LHCN-M2 (cell line): ENCODE results near the gene ANP32D. TPM values are rescaled to one million over a fixed set of nuclear protein-coding genes. Genes with fewer than 3 reads are reported as not detected.
"Not testable (repeated sequence)": the region's sequence is repeated elsewhere in the genome, so short reads cannot be mapped to it uniquely, and the experiment has no call there.

Experiments used
- DNase-seq: peaks from one replicate; pipeline ENCODE4 v3.0.0-alpha.2; 2012; ENCODE audit warnings: low read depth
- polyA plus RNA-seq: library from polyadenylated mRNA; unstranded; fragments of >200 nt; gene quantifications from one replicate; pipeline ENCODE4 v1.2.1, GENCODE V29; 2012; ENCODE audit warnings: missing spikeins
- total RNA-seq: library from RNA; depleted of rRNA; stranded (reverse); fragments of >200 nt; gene quantifications from 2 replicates; pipeline ENCODE4 v1.2.3, GENCODE V29; 2014; rRNA removed

ANP32D gene
- total RNA-seq, result not detected in 2 replicates
- polyA plus RNA-seq, result not detected

DNA sequence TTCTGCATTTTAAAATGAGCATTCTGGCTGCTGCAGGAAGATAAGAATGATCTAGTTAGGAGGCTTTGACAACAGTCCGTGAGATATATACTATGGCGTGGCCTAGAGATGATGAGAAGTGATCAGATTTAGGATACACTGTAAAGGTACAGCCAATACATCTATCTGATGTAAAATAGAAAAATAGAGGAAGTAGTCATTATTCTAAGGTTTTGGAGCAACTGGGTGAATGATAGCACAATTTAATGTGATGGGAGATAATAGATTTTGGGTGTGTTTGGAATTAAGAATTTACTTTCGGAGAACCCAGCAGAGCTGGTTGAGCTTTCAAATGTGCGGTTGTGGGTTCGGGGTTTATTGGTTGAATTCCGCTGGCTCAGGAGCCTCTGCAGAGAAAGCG is at the start of gene ANP32D:
Gene ANP32D (plus strand): TSS at position 301 of the 400 bp plus-strand sequence. CDS start 106 bp downstream, outside the sequence.
- no peak for DNase-seq

DNA sequence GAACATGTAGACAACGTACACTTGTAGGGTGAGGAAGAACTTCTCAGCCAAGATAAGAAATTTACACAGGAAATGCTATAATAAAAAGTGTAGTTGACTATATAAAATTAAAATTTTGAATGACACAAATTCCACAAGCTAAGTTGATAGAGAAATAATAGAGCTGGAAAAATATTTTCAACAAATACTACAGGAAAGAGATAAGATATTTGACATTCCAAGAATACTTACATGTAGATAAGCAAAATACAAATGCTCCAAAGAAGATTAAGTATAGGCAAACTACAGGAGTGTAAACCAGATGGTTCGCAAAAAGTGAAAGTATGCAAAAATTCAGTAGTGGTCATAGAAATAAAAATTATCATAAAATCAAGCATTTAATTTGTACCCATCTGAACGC is 49.2 kb upstream of the ANP32D start:
- no peak for DNase-seq

DNA sequence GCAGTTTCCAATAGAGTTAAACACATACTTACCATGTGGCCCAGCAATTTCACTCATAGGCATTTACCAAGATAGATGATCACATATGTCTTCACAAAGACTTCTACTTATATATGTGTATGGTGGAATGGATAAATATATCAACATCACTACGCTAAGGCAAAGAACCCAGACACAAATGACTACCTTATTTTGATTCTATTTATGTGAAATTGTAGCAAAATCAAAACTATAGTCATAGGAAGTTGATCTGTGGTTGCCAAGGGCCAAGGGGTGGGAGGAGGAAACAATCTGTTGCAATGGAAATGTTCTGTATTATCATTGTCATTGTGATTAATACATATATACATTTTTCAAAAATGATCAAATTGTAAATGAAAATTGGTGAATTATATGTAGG is 47.7 kb upstream of the ANP32D start:
- no peak for DNase-seq

DNA sequence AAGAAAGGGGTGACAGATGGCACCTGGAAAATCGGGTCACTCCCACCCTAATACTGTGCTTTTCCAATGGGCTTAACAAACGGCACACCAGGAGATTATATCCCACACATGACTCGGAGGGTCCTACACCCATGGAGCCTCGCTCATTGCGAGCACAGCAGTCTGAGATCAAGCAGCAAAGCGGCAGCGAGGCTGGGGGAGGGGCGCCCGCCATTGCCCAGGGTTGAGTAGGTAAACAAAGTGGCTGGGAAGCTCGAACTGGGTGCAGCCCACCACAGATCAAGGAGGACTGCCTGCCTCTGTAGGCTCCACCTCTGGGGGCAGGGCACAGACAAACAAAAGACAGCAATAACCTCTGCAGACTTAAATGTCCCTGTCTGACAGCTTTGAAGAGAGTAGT is 38.3 kb upstream of the ANP32D start:
- DNase-seq, result not testable (repeated sequence)

DNA sequence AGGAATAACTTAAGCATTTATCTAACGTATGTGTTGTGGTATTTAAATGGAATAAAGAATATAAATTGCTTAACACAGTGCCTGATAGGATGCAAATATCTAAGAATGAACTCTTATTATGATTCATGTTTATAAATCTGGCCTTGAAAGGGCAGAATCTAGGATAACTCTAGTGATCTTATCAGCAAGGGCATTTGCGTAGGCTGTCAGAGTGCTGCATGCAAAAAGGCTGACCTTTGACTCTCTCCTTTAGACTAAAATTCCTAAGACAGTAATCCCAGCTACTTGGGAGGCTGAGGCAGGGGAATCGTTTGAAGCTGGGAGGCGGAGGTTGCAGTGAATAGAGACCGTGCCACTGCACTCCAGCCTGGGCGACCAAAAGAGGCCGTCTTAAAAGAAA is 31.3 kb upstream of the ANP32D start:
- no peak for DNase-seq

DNA sequence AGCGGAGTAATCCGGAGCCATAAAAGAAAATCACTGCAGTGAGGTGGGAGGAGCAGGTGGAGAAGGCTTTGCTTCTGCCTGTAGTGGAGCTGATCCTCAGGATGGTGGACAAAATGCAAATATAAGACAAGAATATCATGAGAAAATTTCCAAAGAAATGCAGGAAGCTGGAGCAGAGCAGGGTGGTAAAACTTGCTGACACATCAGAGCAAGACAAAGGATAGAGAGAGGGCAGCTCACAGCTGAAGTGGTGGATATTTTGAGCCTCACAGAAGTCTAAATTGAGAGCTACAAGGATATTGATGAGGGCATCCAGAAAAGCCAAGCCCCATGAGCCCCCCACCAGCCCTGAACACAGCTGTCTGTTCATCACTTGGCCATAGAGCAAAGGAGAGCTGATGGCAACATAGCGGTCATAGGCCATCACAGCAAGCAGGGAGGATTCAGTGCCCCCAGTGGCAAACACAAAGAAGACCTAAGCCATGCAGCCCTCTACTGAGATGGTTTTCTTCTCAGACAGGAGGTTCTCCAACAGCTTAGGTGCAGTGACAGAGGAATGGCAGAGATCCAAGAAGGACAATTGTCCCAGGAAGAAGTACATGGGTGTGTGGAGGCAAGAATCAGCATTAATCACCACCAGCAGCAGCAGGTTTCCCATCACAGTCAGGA is 30.0 kb upstream of the ANP32D start:
- DNase-seq, result no peak

DNA sequence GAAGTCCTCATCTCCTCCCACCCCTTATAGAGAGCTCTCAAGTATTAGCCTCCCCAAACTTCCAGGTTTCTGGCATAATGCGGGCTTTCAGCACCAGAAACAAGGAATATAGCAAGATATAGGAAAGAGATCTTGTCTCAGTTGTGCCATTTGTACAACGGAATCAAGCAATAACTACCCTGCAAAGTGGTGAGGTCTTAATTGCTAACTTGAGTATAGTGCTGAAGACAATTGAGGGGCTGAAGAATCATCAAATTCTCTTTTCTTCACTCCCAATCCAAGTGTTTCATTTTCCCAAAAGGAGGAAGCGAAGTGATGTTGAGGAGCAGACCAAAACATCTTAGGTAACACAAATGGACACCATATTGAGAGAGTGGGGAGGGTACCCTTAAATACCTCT is 26.8 kb upstream of the ANP32D start:
- no peak for DNase-seq

DNA sequence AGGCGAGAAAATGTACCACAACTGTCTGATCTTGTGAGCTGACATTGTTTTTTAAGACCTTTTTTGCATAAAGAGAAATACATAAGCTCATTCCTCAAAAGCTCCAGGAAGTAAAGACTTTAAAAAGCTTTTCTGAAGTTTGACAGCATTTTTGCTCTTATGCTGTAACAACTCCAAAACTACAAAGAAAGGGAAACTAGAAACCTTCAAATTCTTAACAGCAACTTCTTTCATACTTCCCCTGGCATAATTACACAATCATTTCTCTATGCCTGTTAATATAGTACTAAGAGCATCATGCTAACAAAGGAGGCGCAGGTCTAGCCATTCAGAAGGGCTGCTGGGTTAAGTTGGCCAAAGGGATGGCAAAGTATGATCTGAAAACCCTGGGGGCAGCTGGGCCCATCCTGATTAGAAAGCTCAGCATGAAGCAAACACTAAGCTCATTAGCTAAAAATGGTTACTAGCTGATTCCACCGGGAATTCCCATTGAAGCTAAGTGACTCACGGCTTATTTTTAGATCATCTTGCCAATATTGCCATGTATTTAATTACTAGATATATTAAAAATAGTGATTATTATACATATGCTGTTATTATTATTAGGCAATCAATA is 26.1 kb upstream of the ANP32D start:
- DNase-seq, result peak; percentile 6

DNA sequence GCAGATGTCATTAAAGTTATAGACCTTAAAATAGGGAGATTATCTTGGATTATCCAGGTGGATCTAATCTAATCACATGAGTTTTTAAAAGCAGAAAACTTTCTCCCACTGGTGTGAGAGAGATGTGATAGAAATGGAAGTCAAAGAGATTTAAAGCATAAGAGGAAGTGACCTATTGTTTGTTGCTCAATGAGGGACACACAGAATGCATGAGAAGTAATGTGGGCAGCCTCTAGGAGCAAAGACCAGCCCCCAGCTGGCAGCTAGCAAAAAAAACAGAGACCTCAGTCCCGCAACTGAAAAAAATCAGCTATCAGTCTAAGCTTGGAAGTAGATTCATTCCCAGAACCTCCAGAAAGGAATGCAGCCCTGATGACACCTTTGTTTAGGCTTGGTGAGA is 24.6 kb upstream of the ANP32D start:
- DNase-seq, result no peak

DNA sequence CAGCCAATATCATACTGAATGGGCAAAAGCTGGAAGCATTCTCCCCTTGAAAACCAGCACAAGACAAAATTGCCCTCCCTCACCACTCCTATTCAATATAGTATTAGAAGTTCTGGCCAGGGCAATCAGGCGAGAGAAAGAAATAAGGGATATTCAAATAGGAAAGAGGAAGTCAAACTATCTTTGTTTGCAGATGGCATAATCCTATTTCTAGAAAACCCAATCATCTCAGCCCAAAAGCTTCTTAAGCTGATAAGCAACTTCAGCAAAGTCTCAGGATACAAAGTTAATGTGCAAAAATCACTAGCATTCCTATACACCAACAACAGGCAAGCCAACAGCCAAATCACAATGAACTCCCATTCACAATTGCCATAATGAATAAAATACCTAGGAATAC is 21.0 kb upstream of the ANP32D start:
- no peak for DNase-seq

DNA sequence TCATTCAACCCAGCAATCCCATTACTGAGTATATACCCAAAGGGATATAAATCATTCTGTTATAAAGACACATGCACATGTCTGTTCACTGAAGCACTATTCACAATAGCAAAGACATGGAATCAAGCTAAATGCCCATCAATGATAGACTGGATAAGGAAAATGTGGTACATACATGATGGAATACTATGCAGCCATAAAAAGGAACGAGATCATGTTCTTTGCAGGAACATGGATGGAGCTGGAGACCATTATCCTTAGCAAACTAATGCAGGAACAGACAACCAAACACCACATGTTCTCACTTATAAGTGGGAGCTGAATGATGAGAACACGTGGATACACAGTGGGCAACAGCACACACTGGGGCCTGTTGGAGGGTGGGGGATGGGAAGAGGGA is 19.4 kb upstream of the ANP32D start:
- DNase-seq, result not testable (repeated sequence)

DNA sequence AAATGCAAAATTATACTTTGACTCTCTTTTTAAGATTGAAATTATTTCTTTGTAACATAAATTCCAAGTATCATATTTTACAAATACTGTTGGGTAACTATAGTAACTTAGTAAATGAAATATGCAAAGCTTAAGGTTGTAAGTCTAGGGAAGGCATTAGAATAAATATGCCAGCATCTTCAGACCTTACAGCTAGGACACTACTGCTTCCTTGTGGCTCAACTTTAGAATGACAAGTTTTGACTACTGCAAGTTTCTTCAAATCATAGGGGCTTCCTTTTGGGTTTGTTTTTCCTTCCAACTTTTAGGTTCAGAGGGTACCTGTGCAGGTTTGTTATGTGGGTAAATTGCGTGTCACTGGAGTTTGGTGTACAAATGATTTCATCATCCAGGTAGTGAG is 17.7 kb upstream of the ANP32D start:
- no peak for DNase-seq

DNA sequence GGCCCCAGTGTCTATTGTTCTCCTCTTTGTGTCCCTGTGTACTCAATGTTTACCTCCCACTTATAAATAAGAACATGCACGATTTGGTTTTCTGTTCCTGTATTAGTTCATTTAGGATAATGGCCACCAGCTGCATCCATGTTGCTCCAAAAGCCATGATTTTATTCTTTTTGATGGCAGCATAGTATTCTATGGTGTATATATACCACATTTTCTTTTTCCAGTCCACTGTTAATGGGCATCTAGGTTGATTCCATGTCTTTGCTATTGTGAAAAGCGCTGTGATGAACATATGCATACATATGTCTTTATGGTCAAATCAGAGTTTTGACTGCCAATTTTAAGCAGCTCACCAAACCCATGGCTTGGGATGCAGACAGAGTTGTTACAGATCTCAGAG is 17.2 kb upstream of the ANP32D start:
- DNase-seq, result no peak

DNA sequence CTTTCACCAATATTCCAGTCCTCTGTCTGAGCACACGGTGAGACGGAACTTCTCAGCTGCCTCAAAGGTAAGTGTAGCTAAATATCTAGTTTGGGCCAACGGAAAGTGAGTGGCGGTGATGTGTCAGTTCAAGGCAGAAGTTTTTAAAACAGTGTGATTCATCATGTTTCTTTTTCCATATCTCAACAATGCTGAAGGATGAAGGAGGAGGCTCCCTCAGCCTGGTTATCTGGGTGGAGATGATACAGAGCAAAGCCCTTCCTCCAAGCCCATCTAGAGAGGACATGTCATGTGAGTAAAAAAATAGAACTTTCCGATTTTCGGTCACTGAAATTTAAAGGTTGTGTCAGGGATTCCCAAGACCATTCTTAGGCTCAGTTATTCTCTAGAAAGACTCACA is 13.1 kb upstream of the ANP32D start:
- DNase-seq, result no peak

DNA sequence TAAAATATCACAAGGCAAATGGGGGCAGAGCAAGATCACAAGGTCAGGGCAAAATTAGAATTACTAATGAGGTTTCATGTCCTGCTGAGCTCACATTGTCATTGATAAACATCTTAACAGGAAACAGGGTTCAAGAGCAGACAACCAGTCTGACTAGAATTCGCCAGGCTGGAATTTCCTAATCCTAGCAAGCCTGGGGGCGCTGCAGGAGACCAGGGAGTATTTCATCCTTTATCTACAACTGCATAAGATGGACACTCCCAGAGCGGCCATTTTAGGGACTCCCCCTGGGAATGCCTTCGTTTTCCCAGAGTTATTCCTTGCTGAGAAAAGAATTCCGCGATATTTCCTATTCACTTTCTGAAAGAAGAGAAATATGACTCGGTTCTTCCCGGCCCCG is 3.3 kb upstream of the ANP32D start:
- DNase-seq, result not testable (repeated sequence)

DNA sequence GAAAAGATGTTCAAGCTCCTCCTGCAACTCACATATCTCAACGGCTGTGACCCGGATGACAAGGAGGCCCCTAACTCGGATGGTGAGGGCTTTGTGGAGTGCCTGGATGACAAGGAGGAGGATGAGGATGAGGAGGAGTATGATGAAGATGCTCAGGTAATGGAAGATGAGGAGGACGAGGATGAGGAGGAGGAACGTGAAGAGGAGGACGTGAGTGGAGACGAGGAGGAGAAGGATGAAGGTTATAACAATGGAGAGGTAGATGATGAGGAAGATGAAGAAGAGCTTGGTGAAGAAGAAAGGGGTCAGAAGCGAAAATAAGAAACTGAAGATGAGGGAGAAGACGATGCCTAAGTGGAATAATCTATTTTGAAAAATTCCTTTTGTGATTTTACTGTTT is 702 bp downstream of the ANP32D start:
- no peak for DNase-seq

DNA sequence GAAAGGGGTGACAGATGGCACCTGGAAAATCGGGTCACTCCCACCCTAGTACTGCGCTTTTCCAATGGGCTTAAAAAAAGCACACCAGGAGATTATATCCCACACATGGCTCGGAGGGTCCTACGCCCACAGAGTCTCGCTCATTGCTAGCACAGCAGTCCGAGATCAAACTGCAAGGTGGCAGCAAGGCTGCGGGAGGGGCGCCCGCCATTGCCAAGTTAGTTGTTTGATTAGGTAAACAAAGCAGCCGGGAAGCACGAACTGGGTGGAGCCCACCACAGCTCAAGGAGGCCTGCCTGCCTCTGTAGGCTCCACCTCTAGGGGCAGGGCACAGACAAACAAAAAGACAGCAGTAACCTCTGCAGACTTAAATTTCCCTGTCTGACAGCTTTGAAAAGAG is 2.1 kb downstream of the ANP32D start:
- not testable (repeated sequence) for DNase-seq

DNA sequence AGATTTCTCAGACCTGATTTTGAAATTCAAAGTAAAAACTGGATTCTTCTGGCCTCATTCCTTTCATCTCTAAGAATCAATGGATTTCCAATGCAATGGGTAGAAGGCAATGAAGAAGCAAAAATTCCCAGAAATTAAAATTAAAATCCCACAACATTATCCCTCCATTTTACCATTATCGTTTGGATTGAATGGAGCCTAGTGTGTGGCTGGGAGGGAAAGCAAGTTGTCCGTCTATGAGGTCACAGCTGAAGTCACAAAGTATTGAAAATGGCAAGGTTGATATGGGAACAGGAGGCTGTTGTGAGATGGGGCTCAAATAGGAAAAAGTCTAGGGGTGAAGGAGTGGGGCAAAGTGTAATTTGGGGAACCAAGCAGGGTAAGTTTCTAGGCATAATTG is 9.8 kb downstream of the ANP32D start, which contains the start of gene C12orf54:
Gene C12orf54 (plus strand): TSS at position 301 of the 400 bp plus-strand sequence. CDS start 799 bp downstream, outside the sequence.
- DNase-seq, result no peak

DNA sequence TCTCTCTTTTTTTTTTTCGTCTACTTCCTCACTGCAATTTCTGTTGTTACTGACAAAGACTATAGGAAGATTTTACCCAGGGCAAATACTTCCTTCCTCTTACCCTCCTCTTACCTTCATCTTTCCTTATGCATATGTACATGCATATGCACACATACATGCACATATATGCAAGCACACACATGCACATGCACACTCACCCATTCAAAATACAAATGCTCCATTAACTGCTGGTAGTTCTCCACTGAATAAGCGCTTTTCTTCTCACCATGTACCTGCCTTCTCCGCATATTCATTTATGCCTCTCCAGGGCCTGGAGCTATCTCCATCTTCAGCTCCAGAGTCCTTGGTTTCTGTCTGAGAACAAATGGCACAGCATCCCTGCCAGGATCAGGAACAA is 10.6 kb downstream of the ANP32D start:
- DNase-seq, result no peak

DNA sequence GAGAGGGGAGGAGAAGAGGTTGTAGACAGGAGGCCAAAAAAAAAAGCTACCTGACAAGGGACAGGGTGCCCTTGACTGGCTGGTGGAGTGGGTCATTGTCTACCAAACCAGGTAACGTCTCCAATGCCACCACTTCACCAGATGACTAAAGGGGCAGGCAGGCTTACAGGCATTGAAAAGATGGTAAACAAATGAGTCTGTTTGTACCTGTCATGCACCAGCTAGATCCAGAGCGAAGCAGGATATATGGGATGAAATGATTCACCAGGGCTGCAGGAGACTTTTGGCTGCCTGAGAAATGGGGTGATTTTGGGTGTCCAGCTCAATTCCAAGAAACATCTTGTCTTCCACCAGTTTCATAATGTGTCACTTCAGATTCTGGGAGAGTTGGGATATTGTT is 13.9 kb downstream of the ANP32D start:
- DNase-seq, result no peak

DNA sequence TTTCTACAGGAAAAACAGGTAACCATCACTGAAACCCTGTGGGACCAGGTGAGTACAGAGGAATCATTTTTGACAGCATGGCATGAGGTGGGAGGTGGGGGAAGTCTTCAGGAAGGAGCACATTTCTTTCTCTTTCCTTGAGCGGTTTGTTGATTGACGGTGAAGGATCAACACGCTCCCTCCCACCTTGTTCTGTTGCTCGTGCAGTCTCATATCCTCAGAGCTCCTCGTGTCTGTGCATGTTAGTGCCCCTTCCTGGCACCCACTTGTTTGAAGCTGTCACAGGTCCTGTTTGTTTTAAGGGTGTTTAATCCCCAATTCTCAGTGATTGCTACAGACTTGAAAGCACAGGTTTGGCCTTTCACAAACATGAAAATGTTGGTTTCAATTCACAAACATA is 14.3 kb downstream of the ANP32D start:
- no peak for DNase-seq

DNA sequence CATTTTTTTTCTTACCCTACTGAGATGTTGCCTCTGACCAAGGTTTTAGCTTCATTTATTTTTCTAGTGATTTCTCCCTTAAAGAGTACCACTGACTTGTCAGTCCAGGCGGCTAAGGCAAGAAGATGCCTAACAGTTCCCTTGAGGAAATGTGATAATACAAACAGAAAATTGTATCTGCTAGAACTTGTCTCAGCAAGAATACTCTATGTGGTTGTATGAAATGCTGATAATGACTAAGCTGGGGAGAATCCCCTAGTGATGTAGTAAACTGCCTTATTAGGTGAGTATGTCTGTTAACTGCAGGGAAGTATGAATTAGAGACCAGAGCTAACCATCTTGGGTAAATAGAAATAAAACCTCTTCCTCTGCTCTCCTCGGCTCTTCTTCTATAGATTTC is 16.7 kb downstream of the ANP32D start:
- peak; percentile 12 for DNase-seq

DNA sequence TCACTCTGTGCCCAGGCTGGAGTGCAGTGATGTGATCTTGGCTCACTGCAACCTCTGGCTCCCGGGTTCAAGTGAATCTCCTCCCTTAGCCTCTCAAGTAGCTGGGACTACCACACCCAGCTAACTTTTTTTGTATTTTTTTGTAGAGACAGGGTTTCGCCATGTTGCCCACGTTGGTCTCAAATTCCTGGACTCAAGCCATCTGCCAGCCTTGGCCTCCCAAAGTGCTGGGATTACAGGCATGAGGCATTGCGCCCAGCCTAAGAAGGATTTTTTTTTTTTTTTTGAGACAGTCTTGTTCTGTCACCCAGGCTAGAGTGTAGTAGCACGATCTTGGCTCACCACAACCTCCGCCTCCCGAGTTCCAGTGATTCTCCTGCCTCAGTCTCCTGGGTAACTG is 17.1 kb downstream of the ANP32D start:
- not testable (repeated sequence) for DNase-seq
